Lung (tissue), 12 donors: ENCODE data around the gene SLC52A1. TPM values are rescaled to one million over a fixed set of nuclear protein-coding genes. Genes with fewer than 3 reads are reported as not detected.

Experiments
- ATAC-seq: fragments of 200-7000 bp; cut with Tn5 transposase; one replicate; pipeline ENCODE4 v1.9.1; 2020; ENCODE audit warnings: moderate number of reproducible peaks; ENCODE audit not compliant: insufficient read depth, low FRiP score
- DNase-seq, 3 donors: peaks; one replicate each; pipeline ENCODE4 v3.0.0-alpha.2; 2013 to 2017
- H3K27ac ChIP-seq, 2 donors: one replicate each; pipeline ENCODE4 v1.5.1; 2013; ENCODE audit warnings: mild to moderate bottlenecking in 2 of 2, moderate library complexity in 2 of 2, control low read depth in 1 of 2, inconsistent platforms in 1 of 2, low read depth in 1 of 2, low read length in 1 of 2
- H3K27me3 ChIP-seq, 3 donors: one replicate each; pipeline ENCODE4 v1.5.1; 2013; ENCODE audit warnings: low read length in 2 of 3; ENCODE audit not compliant: control insufficient read depth in 3 of 3, insufficient read depth in 3 of 3
- H3K36me3 ChIP-seq, 4 donors: one replicate each; pipeline ENCODE4 v1.5.1; 2013; ENCODE audit warnings: low read length in 4 of 4, mild to moderate bottlenecking in 1 of 4, moderate library complexity in 1 of 4; ENCODE audit not compliant: control insufficient read depth in 4 of 4, insufficient read depth in 4 of 4
- H3K4me1 ChIP-seq, 5 donors: one replicate each; pipeline ENCODE4 v1.5.1; 2013; ENCODE audit warnings: low read length in 5 of 5, mild to moderate bottlenecking in 2 of 5, moderate library complexity in 1 of 5; ENCODE audit not compliant: control insufficient read depth in 5 of 5, insufficient read depth in 5 of 5
- H3K4me3 ChIP-seq: one replicate; pipeline ENCODE4 v1.5.1; 2013; ENCODE audit warnings: mild to moderate bottlenecking, control low read depth, moderate library complexity
- H3K9ac ChIP-seq, 2 donors: one replicate each; pipeline ENCODE4 v1.5.1; 2013; ENCODE audit warnings: low read length in 2 of 2, control low read depth in 1 of 2; ENCODE audit not compliant: insufficient read depth in 1 of 2
- H3K9me3 ChIP-seq, 4 donors: one replicate each; pipeline ENCODE4 v1.5.1; 2013; ENCODE audit warnings: low read length in 3 of 4, mild to moderate bottlenecking in 1 of 4, moderate library complexity in 1 of 4; ENCODE audit not compliant: control insufficient read depth in 4 of 4, insufficient read depth in 3 of 4
- CTCF ChIP-seq: IDR thresholded peaks from 2 replicates; pipeline ENCODE4 v1.5.1; 2012; ENCODE audit warnings: mild to moderate bottlenecking; ENCODE audit errors: control extremely low read depth, extremely low read depth
- WGBS, 2 donors: extraction: QIAGEN DNeasy Blood & Tissue Kit; methylation state at CpG; one replicate each; pipeline ENCODE4 v1.1.7; 2013; 5-methylcytosine and 5-hydroxymethylcytosine counted together
- polyA plus RNA-seq, 2 donors: library from polyadenylated mRNA; stranded (reverse); fragments of 200-250 nt; gene quantifications; one replicate each; pipeline ENCODE4 v1.2.1, GENCODE V29; 2013
- total RNA-seq, 2 donors: library from RNA; depleted of rRNA in 1 of 2; stranded (reverse); fragments of >200 nt in 1 of 2; gene quantifications; one replicate each; pipeline ENCODE4 v1.2.1, GENCODE V29; 2014 to 2021
- donor health status: control.
- donor health status: control.
- donor health status: Bipolar disorder and iron deficiency.
- donor health status: healthy.
- donor health status: DM: yes; HTN: yes; CAD: no.

The SLC52A1 gene
- total and polyA plus RNA-seq, 4 donors: 0.47 to 1.3 (median 0.62) TPM

- no peak for TF ChIP-seq CTCF
- H3K9ac ChIP-seq: no peak overlapping the region
- ATAC-seq: no peak
- H3K9me3 ChIP-seq: no peaks in the 10 kb centered on the region
- no peak overlapping the region for H3K27ac ChIP-seq
- DNase-seq: no peak
- H3K4me3 ChIP-seq: no peak overlapping the region
- 20 to 33% methylated on average over 1 of the region's 1 CpG for WGBS, 2 donors
- no peaks in the 10 kb centered on the region for H3K27me3 ChIP-seq
- H3K36me3 ChIP-seq: peaks cover 10 to 54% (median 23%) of the 10 kb centered on the region in 4 donors
- no peaks in the 10 kb centered on the region for H3K4me1 ChIP-seq
Measured at GRCh38 chr17:5019475-5019956, 15.7 kb downstream of the SLC52A1 start.

- Histone ChIP-seq H3K27me3 (no peaks in the 10 kb centered on the region), H3K36me3 (peaks cover 10 to 44% (median 12%) of the 10 kb centered on the region in 4 donors), H3K4me3 (no peak overlapping the region), H3K27ac (no peak overlapping the region), H3K9ac (no peak overlapping the region), H3K4me1 (no peaks in the 10 kb centered on the region), H3K9me3 (no peaks in the 10 kb centered on the region)
- no peak for ATAC-seq
- 88 to 99% methylated on average over 4 of the region's 4 CpGs for WGBS, 2 donors
- no peak for TF ChIP-seq CTCF
- no peak for DNase-seq
Measured at GRCh38 chr17:5014357-5014756, 20.9 kb downstream of the SLC52A1 start.

DNA sequence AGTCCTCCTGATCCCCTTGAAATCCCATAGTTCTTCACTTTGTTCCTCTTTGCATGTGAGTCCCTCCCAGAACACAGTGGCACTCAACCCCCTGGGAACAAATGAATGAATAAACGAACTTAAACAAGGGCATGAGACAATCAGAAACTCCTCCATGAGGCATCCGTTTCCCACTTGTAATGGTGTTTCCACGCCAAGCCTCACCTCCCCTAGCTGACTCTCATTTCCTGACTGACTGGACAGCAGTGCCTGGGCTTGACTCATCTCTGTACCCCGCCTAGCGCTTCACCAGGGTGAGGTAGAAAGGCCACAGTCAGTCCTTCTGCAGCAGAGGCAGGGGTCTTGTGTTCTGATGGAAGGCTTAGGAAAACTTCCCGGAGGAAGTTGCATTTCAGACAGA lies 23.3 kb downstream of the SLC52A1 start:
- Histone ChIP-seq H3K9me3 (no peaks in the 10 kb centered on the region), H3K27ac (no peak overlapping the region), H3K36me3 (peaks cover 13 to 52% (median 24%) of the 10 kb centered on the region in 4 donors), H3K9ac (no peak overlapping the region), H3K4me1 (no peaks in the 10 kb centered on the region), H3K4me3 (no peak overlapping the region), H3K27me3 (no peaks in the 10 kb centered on the region)
- DNase-seq: no peak
- ATAC-seq: no peak
- no peak for TF ChIP-seq CTCF
- 80 to 87% methylated on average over 6 of the region's 6 CpGs for WGBS, 2 donors

GRCh38 chr17:5003214-5003867 lies 31.9 kb downstream of the SLC52A1 start:
- peaks cover 5 to 22% (median 6%) of the 10 kb centered on the region in 5 donors for H3K4me1 ChIP-seq
- whole genome bisulfite sequencing, 2 donors: 96% methylated on average over 18 of the region's 18 CpGs
- H3K27ac ChIP-seq: no peak overlapping the region
- peaks cover 38 to 64% (median 42%) of the 10 kb centered on the region in 4 donors for H3K36me3 ChIP-seq
- H3K27me3 ChIP-seq: no peaks in the 10 kb centered on the region
- H3K9me3 ChIP-seq: no peaks in the 10 kb centered on the region
- no peak overlapping the region for H3K9ac ChIP-seq
- H3K4me3 ChIP-seq: no peak overlapping the region
- TF ChIP-seq CTCF: no peak
- no peak for DNase-seq
- ATAC-seq: no peak
